Measurements from ENCODE around the gene RFFL. TPM values are rescaled to one million over a fixed set of nuclear protein-coding genes. Genes with fewer than 3 reads are reported as not detected.

RFFL gene
- total RNA-seq, 1 experiment from 2014 or later, result 37.7 TPM

DNA sequence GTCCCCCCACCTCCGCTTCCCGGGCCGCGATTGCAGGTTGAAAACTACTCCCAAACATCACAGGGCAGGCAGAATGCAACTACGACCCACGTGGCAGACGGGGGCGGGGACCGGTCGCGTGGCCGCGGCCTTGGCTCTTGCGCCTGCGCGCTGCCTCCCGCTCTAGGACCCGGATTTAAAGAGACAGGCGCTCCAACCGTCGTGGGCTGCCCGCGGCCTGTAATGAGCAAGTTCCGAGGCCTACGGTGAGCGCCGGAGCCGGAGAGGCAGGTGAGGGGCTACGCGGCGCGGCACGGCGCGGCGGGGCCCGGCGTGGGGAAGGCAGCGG is 83.2 kb downstream of the RFFL start, which contains the start of gene LIG3:
LIG3 (plus strand) TSS at position 160 of the 328 bp plus-strand sequence. CDS start 2,494 bp downstream, outside the sequence.
- no peaks in the 10 kb centered on the region for H3K9me3 ChIP-seq (ENCODE audit: low read length)
- CTCF ChIA-PET, result interaction anchor here (0.5 kb wide), 1 partner anchor 258 kb away, joined by 3 read pairs; no protein-coding TSS in a partner anchor
- H2AFZ ChIP-seq (ENCODE audit: low read length), result peak within 1 kb of the TSS; percentile 89
- peaks cover 19% of the 10 kb centered on the region for H3K4me1 ChIP-seq (ENCODE audit: insufficient read depth, low read length)
- peak within 1 kb of the TSS; percentile 91 for H3K4me3 ChIP-seq (ENCODE audit: low read length)
- H3K79me2 ChIP-seq (ENCODE audit: low read length), result peaks cover 37% of the 10 kb centered on the region
- H3K4me2 ChIP-seq (ENCODE audit: low read length), result peak within 1 kb of the TSS; percentile 96
- H3K27ac ChIP-seq (ENCODE audit: low read length), result peak within 1 kb of the TSS; percentile 89
- H3K27me3 ChIP-seq (ENCODE audit: low read length), result no peaks in the 10 kb centered on the region
- no peaks in the 10 kb centered on the region for H3F3A ChIP-seq (ENCODE audit: low read length, unreplicated experiment)
- intact Hi-C loops (cut with micrococcal nuclease), result loop anchor here (5.0 kb wide), 1 partner anchor 137 kb away; the partner anchor contains the start of gene RAD51D
- no peaks in the 10 kb centered on the region for H4K20me1 ChIP-seq (ENCODE audit: low read length)
- DNase-seq (peak; percentile 85), ATAC-seq (peak; percentile 74)
- H3K36me3 ChIP-seq (ENCODE audit: low read depth, low read length), result peaks cover 3% of the 10 kb centered on the region
- TF ChIP-seq EZH2phosphoT487 (IDR thresholded peaks at IDR 0.05; ENCODE audit: borderline replicate concordance, low read length), result no peak
- no peak for TF ChIP-seq EZH2 (IDR thresholded peaks at IDR 0.05; ENCODE audit: low read length, unreplicated experiment)
- TF ChIP-seq, protein P1, sequence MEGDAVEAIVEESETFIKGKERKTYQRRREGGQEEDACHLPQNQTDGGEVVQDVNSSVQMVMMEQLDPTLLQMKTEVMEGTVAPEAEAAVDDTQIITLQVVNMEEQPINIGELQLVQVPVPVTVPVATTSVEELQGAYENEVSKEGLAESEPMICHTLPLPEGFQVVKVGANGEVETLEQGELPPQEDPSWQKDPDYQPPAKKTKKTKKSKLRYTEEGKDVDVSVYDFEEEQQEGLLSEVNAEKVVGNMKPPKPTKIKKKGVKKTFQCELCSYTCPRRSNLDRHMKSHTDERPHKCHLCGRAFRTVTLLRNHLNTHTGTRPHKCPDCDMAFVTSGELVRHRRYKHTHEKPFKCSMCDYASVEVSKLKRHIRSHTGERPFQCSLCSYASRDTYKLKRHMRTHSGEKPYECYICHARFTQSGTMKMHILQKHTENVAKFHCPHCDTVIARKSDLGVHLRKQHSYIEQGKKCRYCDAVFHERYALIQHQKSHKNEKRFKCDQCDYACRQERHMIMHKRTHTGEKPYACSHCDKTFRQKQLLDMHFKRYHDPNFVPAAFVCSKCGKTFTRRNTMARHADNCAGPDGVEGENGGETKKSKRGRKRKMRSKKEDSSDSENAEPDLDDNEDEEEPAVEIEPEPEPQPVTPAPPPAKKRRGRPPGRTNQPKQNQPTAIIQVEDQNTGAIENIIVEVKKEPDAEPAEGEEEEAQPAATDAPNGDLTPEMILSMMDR (conservative IDR thresholded peaks at IDR 0.05; ENCODE audit: low read depth, low read length), result no peak
- BruUV-seq (replicated peaks), result no TSS peak
- POLR2A ChIA-PET (ENCODE audit: unreplicated experiment), result no interaction called here
- H3K9ac ChIP-seq (ENCODE audit: low read length), result peak within 1 kb of the TSS; percentile 99
- H3K9me2 ChIP-seq (replicated peaks; ENCODE audit: low read length), result no peaks in the 10 kb centered on the region

DNA sequence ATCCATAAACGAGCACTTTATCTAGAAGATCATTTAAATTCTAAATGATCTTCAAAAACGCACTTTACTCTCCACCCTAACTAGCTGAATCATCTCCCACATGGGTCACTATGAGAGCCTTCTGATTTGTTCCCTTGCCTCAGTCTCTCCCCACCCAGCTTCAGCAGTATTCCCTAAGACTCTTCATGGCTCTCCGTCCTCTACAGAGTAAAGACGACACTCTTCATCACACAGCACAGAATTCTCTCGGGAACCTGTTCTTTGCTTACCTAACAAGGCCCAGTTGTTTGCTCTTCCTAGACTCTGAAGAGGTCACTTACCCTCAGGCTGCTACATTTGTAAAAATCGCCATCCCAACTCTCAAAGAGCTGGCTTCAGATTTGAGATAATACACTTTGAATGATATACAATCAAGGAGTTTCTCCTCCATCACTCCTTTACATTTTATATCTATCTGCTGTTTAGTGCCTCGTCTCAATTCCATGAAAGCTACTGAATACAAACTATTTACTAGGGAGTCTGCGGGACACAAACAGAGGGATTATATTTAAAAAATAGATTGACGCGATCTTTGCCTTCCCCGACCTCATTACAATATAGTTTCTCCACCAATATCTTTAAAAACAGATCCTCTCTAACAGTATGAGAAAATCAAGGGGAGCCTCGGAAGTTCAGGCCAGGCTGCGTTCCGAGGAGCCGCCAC is 83.7 kb downstream of the RFFL start:
- H3K4me1 ChIP-seq (ENCODE audit: insufficient read depth, low read length), result peaks cover 20% of the 10 kb centered on the region
- peak overlapping the region; percentile 92 for H3K4me2 ChIP-seq (ENCODE audit: low read length)
- peak overlapping the region; percentile 91 for H3K4me3 ChIP-seq (ENCODE audit: low read length)
- no peaks in the 10 kb centered on the region for H3K27me3 ChIP-seq (ENCODE audit: low read length)
- peaks cover 3% of the 10 kb centered on the region for H3K36me3 ChIP-seq (ENCODE audit: low read depth, low read length)
- ChIA-PET CTCF (no interaction called here), POLR2A (ENCODE audit: unreplicated experiment) (interaction anchor here (0.5 kb wide), 1 partner anchor 91 kb away, joined by 5 read pairs; no protein-coding TSS in a partner anchor)
- TF ChIP-seq, protein P1 (conservative IDR thresholded peaks at IDR 0.05; ENCODE audit: low read depth, low read length), result no peak
- no peak for TF ChIP-seq EZH2phosphoT487 (IDR thresholded peaks at IDR 0.05; ENCODE audit: borderline replicate concordance, low read length)
- no peaks in the 10 kb centered on the region for H3F3A ChIP-seq (ENCODE audit: low read length, unreplicated experiment)
- no peaks in the 10 kb centered on the region for H4K20me1 ChIP-seq (ENCODE audit: low read length)
- H3K9me2 ChIP-seq (replicated peaks; ENCODE audit: low read length), result no peaks in the 10 kb centered on the region
- peak overlapping the region; percentile 99 for H3K9ac ChIP-seq (ENCODE audit: low read length)
- intact Hi-C loops (cut with micrococcal nuclease), result loop anchor here (5.0 kb wide), 1 partner anchor 138 kb away; the partner anchor contains the start of gene RAD51D
- ATAC-seq (no peak), DNase-seq (no peak)
- TSS peak; percentile 95 for BruUV-seq (replicated peaks)
- peaks cover 37% of the 10 kb centered on the region for H3K79me2 ChIP-seq (ENCODE audit: low read length)
- H2AFZ ChIP-seq (ENCODE audit: low read length), result peak overlapping the region; percentile 83
- H3K27ac ChIP-seq (ENCODE audit: low read length), result peak overlapping the region; percentile 89
- H3K9me3 ChIP-seq (ENCODE audit: low read length), result no peaks in the 10 kb centered on the region

DNA sequence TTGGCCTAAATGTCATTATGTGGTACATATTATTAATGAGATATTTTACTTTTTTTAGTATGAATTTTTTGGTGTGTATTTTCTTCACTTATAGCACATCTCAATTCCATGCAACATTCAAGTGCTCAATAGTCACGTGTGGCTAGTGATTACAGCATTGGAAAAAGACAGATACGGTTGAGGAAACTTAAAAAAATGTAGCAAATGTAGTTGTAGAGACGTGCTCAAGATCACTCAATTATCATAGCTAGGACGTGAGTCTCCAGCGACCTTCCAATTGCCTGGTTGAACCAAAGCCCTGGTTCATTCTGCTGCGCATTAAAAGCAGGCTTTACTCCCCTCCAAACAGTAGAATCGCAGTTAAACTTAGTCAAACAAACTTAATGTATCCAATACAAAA is 84.4 kb downstream of the RFFL start:
- peaks cover 27% of the 10 kb centered on the region for H3K4me1 ChIP-seq (ENCODE audit: insufficient read depth, low read length)
- H3K27ac ChIP-seq (ENCODE audit: low read length), result no peak overlapping the region
- peaks cover 3% of the 10 kb centered on the region for H3K36me3 ChIP-seq (ENCODE audit: low read depth, low read length)
- H3K79me2 ChIP-seq (ENCODE audit: low read length), result peaks cover 34% of the 10 kb centered on the region
- DNase-seq, result no peak
- no peaks in the 10 kb centered on the region for H3K9me2 ChIP-seq (replicated peaks; ENCODE audit: low read length)
- ChIA-PET POLR2A (ENCODE audit: unreplicated experiment) (interaction anchor here (0.5 kb wide), 1 partner anchor 92 kb away, joined by 5 read pairs; no protein-coding TSS in a partner anchor), CTCF (no interaction called here)
- H3F3A ChIP-seq (ENCODE audit: low read length, unreplicated experiment), result no peaks in the 10 kb centered on the region
- no peaks in the 10 kb centered on the region for H3K9me3 ChIP-seq (ENCODE audit: low read length)
- no peak overlapping the region for H3K9ac ChIP-seq (ENCODE audit: low read length)
- intact Hi-C loops (cut with micrococcal nuclease), result no loop called here
- H2AFZ ChIP-seq (ENCODE audit: low read length), result no peak overlapping the region
- no peaks in the 10 kb centered on the region for H4K20me1 ChIP-seq (ENCODE audit: low read length)
- no peak overlapping the region; the same call in 1 of the 2 replicates for H3K4me3 ChIP-seq (ENCODE audit: low read length)
- H3K27me3 ChIP-seq (ENCODE audit: low read length), result no peaks in the 10 kb centered on the region
- BruUV-seq (replicated peaks), result no TSS peak
- TF ChIP-seq EZH2phosphoT487 (IDR thresholded peaks at IDR 0.05; ENCODE audit: borderline replicate concordance, low read length) (no peak), EZH2 (IDR thresholded peaks at IDR 0.05; ENCODE audit: low read length, unreplicated experiment) (no peak)
- TF ChIP-seq, protein P1 (conservative IDR thresholded peaks at IDR 0.05; ENCODE audit: low read depth, low read length), result no peak
- H3K4me2 ChIP-seq (ENCODE audit: low read length), result no peak overlapping the region
- no peak for ATAC-seq

All from PC-3 (cell line).